Right hindlimb (tissue), 1 donor: ENCODE data around the gene KRTAP10-6.
"Not testable (repeated sequence)": the region's sequence is repeated elsewhere in the genome, so short reads cannot be mapped to it uniquely, and the experiment has no call there.

Source experiments
- DNase-seq: peaks from one replicate; pipeline ENCODE4 v3.0.0-alpha.2; 2018

KRTAP10-6 gene

GRCh38 chr21:44598061-44598460, 5.8 kb upstream of the KRTAP10-6 start:
- DNase-seq = no peak

DNA sequence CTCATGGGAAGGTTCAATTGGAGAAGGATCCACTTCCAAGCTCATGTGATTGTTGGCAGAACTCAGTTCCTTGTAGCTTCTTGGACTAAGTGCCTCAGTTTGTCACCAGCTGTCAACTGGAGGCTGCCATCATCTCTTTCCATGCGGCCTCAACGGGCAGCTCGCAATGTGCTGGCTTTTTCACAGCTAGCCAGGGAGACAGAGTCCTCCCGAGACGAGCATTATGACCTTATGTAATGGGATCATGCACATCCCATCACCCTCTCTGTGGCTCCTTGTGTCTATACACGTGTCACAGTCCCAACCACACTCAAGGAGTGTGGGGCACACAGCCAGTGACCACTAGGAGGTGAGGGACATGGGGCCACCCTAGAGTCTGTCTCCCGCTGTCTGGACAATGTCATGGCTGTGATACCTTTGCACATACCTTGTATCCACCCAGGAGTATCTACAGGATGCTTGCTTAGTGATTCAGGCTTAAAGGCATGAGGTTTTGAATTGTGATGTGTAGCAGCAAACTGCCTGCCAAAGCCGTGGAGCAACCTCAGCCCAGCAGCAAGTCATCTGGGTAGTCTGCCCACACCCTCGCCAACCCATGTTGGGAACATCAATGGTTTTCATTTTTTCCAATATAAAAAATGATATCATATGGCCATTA, 3.9 kb upstream of the KRTAP10-6 start:
- no peak for DNase-seq

DNA sequence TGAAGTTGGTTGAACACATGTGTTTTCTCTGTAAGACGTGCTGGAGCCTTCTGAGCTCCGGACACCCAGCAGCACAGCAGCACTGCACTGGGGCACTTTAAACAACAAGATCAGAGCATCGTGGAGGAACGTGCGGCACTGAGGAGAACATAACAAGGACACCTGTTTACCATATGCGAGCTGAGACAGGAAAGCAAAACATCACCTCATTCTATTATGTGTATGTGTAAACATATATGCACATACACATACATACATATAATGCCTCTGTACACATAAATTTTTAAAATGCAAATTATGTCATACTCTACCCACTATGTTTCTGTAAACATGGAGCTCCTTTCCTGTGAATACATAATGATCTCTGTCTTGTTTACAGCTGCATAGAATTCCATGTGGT, 3.2 kb upstream of the KRTAP10-6 start:
- DNase-seq = no peak

DNA sequence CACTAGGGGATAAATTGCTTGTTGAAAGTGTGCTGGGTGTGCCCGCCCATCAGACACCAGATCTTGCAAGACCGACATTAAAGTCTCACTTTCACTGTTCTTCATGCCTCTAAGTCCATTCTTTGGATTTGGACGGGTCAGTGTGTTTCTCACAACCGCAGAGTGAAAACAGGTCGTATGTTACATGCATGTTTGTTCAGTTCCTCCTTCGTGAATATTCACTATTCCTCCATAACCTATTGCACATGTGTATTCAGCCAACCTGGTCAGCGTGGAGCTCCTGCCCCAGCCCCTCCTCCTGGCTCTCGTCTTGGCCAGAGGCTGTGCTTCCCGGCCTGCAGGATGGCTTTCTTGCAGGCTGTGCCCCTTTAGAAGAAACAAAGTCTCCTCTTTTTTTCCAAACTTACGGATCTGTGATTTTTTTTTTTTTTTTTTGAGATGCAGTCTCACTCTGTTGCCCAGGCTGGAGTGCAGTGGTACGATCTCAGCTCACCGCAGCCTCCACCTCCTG, 2.2 kb upstream of the KRTAP10-6 start:
- DNase-seq = no peak

DNA sequence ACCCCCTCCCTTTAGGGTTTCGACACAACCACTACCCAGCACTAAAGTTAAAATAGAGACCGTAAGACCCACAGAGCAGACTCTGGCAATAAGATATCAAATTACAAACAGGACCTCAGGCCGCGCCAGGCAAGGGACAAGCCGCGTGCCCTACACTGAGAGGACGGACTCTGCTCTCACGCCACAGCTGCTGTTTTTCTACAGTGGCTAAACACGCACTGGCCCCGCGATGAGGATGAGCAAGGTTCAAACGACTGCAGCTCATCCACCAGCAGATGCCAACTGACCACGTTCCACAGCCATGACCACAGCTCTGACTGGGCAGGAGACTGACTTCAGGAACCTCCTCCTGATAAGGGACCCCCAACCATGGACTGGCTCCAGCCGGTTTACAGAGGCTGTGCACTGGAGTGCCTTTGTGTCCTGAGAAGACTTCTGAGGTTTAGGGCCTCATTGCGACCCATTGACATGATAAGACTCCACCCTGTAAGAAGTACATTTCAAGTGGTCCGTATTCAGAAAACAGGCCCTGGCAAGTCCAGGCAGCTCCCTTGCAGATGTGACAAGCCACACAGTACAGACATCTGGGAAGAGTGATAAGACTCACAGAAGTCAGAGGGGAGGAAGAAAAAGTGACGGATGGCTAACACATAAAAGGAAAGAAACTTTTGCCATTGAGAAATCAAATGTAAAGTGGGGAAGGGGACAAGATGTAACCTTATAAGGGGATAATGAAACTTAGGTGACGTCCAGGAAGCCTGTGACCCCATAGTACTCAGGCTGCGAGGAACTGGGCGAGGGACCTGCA, 1.5 kb upstream of the KRTAP10-6 start:
- DNase-seq = no peak

DNA sequence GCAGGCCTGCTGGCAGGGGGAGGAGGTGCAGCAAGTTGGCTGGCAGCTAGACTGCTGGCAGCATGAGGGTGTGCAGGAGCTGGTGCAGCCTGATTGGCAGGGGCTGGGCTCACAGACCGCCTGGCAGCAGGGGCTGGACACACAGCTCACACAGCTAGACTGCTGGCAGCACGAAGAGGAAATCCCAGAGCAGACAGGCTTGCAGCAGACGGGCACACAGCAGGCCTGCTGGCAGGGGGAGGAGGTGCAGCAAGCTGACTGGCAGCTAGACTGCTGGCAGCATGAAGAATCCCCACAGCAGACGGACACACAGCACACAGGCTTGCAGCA, 539 bp downstream of the KRTAP10-6 start:
- not testable (repeated sequence) for DNase-seq

GRCh38 chr21:44590897-44591800, 1.2 kb downstream of the KRTAP10-6 start:
- not testable (repeated sequence) for DNase-seq

- no peak for DNase-seq
These were observed 2.0 kb downstream of the KRTAP10-6 start for GRCh38 chr21:44590311-44590721.

DNA sequence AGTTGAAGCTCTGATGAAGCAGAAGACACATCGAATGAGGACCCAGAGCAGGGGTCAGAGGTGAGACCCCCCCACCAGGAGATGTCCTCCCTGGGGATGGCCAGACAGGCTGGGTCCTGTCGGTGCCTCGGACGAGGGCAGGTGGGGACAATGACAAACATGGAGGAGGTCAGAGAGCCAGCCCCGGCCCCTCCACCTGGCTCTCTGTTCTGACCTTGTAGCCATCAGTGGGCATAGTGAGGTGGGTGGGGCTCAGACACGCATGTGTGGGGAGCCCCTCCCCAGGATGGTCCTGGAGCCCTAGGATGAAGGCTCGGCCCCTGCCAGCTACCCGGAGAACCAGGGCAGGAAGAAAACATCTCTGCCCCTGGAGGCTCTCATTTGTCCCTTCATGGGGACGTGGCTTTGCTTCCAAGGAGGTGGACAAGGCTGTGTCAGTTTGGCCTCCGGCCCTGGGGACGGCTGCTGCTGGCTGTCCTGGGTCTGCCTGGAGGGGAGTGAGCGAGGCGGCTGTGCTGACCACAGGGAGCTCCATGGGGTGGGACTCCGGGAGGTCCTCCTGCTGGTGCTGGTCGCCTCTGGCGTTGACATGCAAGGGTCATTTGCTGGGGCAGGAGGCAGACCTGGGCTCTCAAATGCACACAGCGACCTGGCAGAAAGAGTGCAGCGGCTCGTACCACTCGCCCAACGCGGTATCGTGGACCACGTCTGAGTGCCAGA, 2.6 kb downstream of the KRTAP10-6 start:
- DNase-seq = no peak

- DNase-seq = no peak
These were observed 3.2 kb downstream of the KRTAP10-6 start for GRCh38 chr21:44589094-44589493.

DNA sequence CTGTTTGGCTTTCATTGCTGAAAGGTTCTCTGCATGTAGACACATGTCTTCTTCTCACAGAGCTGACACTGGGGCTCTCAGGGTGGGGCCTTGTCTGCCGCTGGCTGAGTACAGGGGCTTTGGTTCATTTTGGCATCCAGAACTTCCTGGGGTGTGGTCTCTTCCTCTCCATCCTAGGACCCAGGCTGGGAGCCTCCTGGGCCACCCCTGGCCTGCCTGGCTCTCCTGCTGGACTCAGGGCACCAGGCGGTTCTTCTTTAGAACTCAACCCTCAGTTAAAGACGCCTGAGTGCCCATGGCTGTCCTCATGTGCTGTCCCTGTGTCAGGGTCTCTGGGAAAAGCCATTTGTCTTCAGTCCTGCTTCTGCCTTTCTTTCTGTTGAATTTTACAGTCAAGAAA, 6.4 kb downstream of the KRTAP10-6 start:
- DNase-seq = no peak

DNA sequence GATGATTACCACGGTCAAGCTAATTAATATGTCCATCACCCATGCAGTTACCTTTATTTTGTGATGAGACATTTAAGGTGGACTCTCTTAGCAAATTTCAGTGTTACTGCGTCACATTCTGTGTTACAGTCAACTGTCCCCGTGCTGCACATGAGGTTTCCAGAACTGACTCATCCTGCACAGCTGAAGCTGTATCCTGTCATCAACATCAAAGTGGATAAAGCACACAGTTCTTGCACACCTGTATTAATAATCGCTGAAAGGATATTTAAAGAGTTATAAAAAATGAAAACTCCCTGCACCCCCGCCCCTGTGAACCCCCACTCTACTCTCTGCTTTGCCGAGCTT, 8.5 kb downstream of the KRTAP10-6 start:
- DNase-seq = no peak

DNA sequence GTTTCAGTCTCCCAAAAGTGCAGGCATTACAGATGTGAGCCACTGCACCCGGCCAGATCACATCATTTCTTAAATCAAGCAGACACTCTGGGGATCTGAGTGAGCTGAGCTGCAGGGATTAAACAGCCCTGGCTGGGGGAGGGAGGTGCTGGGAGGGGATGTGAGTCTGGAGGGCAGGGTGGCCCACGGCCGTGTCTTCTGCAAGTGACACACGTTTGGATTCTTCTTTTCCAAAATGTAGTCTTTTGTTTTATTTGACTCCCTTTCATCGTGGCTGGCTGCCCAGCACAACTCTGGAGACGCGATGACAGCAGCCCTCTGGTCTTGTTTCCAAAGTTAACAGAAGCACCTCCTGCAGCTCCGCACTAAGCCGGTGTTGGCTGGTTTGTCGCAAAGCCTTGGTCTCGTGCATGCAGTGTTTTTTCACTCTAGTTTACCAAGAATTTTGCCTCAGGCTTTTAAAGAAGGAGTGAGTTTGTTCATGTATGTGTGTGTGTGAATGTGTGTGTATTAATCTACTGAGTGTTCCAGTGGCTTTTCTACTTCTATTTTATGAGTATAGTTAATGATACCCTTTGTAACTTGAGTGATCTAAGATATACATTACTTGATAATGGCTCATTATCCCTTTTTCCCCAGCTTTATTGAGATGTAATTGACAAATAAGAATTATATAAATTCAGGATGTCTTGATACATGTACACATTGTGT, 9.1 kb downstream of the KRTAP10-6 start:
- DNase-seq = no peak

DNA sequence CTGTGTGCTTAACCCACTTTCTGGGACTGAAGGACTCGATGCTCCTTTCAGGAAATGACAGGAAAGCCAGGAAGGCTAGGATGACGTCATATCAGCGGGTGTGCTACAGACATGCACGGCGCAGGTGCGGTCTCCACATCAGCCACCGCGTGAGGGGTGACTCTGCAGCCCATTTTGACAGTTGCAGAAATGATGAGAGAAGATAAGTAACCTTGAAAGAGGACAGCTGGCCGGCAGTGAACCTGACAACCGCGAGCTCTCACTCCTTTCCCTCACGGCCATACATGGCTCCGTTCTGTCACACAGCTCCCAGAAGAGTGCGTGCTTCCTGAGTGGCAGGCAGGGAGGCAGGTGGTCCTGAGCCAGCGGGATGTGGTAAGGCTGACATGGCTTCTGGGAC, 10.2 kb downstream of the KRTAP10-6 start:
- DNase-seq = no peak

GRCh38 chr21:44581158-44581557, 11.1 kb downstream of the KRTAP10-6 start:
- no peak for DNase-seq

GRCh38 chr21:44580231-44580821, 12.0 kb downstream of the KRTAP10-6 start, which contains the start of gene KRTAP10-5:
KRTAP10-5 (minus strand) TSS chr21:44580604; CDS start chr21:44580578, 26 bp downstream.
- not testable (repeated sequence) for DNase-seq

GRCh38 chr21:44579833-44580144, 12.5 kb downstream of the KRTAP10-6 start:
- DNase-seq = no peak

DNA sequence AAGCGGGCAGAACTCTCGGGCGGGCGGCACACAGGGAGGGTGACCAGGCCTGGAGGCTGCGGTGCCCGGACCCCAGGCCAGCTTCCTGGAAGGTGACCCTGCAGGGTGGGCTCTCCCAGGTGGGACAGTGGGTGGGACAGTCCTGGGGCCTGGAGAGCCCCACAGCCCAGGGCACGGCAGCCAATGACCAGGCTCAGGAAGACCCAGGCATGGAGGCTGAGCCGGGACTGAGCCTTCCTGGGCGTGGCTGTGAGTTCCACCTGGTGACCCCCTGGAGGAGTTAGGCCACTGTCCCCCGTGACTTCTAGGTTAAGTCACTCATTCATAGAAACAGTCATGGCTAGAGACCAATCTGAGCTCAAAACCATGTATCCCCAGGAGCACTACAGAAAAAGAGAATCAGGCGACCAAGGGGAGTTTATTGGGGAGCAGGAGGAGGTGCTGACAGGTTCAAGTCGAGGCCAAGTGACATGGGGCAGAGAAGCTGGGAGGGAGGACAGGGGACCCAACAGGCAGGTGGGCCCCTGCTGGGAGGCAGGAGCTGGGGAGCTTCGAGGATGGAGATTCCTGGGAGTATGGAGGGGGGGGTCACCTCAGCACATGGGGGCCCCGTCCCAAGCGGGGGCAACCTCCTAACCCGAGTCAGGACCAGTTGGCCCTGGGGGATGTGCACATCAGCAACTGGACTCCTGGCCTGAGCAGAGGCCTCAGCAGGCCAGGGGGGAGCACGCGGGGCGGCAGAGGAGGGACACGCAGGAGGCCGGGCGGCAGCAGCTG, 13.1 kb downstream of the KRTAP10-6 start:
- no peak for DNase-seq

DNA sequence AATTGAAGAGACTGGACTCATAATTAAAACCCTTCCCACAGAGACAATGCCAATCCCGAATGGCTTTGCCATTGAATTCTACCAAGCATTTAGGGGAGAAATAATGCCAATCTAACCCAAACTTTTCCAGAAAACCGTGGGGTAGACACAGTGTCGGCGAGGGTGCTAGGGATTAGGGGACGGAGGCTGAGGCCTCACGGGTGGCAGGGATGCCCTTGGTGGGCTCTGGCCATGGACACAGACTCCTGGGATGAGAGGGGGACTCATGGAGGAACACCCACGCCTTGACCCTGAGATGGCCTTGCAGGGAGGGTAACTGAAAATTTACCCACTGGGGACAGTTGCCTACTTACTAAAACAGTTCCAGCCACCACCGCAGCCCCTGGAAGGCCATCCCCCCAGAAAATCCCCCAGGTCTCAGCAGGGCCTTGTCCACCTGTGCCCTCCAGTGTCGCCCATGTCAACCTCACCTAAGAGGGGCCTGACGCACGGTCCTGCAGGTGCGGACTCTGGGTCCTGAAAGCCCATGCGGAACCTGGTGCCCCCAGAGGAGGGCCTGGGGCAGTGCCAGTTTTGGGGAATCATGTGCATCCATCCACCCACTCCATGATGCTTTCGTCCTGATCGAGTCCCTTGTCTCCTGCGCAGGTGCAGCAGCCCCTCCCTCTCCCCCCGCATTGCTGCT, 13.8 kb downstream of the KRTAP10-6 start:
- no peak for DNase-seq

- DNase-seq = no peak
These were observed 16.3 kb downstream of the KRTAP10-6 start for GRCh38 chr21:44576025-44576420.
